ENCODE measurements around the gene FAAP100. TPM values are rescaled to one million over a fixed set of nuclear protein-coding genes. Genes with fewer than 3 reads are reported as not detected.

The FAAP100 gene
- polyA plus RNA-seq, 1 of the 3 experiments (the other 2 are of a cell fraction) = 18.9 TPM

- ChIA-PET CTCF (interaction anchor here (0.7 to 4.2 kb wide), 14 partner anchors 13 to 378 kb away, joined by 3 to 20 read pairs (median 5); no protein-coding TSS in a partner anchor), POLR2A (interaction anchor here (0.6 to 1.2 kb wide), 4 partner anchors 38 to 163 kb away, joined by 3 to 5 read pairs (median 4); no protein-coding TSS in a partner anchor)
- peaks cover 64% of the 10 kb centered on the region for H3K79me2 ChIP-seq (ENCODE audit: insufficient read depth)
- no peak for DNase-seq
- TF ChIP-seq, protein P1, sequence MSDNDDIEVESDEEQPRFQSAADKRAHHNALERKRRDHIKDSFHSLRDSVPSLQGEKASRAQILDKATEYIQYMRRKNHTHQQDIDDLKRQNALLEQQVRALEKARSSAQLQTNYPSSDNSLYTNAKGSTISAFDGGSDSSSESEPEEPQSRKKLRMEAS (IDR thresholded peaks at IDR 0.05; ENCODE audit: low read depth) = peak; percentile 23; the same call in 1 of the 2 replicates
- peak; percentile 31 for TF ChIP-seq POLR2AphosphoS5 (IDR thresholded peaks at IDR 0.05; ENCODE audit: low read depth, low read length)
- TF ChIP-seq JUND (IDR thresholded peaks at IDR 0.05) = peak; percentile 23; the same call in 1 of the 2 replicates
- TF ChIP-seq SIN3A (IDR thresholded peaks at IDR 0.05; ENCODE audit: borderline replicate concordance, low read depth, low read length) = peak; percentile 41; the same call in 1 of the 2 replicates
- no peak for TF ChIP-seq MEF2A (IDR thresholded peaks at IDR 0.05; ENCODE audit: borderline replicate concordance, low read depth)
- TF ChIP-seq USF2 (IDR thresholded peaks at IDR 0.05; ENCODE audit: borderline replicate concordance, low read depth, low read length) = no peak
- TF ChIP-seq MXI1 (IDR thresholded peaks at IDR 0.05; ENCODE audit: low read depth, low read length) = 0 out of 2 replicates have a peak, but pooled peaks have one; percentile 17
- no peak for TF ChIP-seq FOXJ3 (CRISPR knock-in tag; IDR thresholded peaks at IDR 0.05)
- H3K4me1 ChIP-seq (ENCODE audit: control insufficient read depth in 1 of 2, insufficient read depth in 2 of 2, low read depth in 1 of 2, low read length in 1 of 2) = peaks cover 0 to 38% of the 10 kb centered on the region in 2 experiments; a peak in 1 of 4 replicates
- H2AFZ ChIP-seq (ENCODE audit: low read depth) = no peak overlapping the region
- H3K9me3 ChIP-seq = no peaks in the 10 kb centered on the region
- H3K4me2 ChIP-seq = peak overlapping the region; percentile 93
- peaks cover 85% of the 10 kb centered on the region for H3F3A ChIP-seq (replicated peaks; ENCODE audit: insufficient read depth)
- no peaks in the 10 kb centered on the region for H3K9me2 ChIP-seq
- peaks cover 64% of the 10 kb centered on the region for H4K20me1 ChIP-seq (ENCODE audit: insufficient read depth)
- H3K4me3 ChIP-seq (ENCODE audit: low read depth in 2 of 2, low read length in 1 of 2) = peak overlapping the region; percentile 70 to 91
- WGBS (ENCODE audit: low lambda C conversion rate) = 8% methylated on average over 22 of the region's 22 CpGs
- peak overlapping the region; percentile 81 for H3K9ac ChIP-seq
- H3K36me3 ChIP-seq (replicated peaks in 1 of 2; ENCODE audit: control insufficient read depth in 1 of 2, insufficient read depth in 2 of 2, low read length in 1 of 2) = peaks cover 32 to 42% of the 10 kb centered on the region in 2 experiments
- H3K27me3 ChIP-seq (ENCODE audit: insufficient read depth) = no peaks in the 10 kb centered on the region
- peak overlapping the region; percentile 42 to 88; a peak in 2 of 4 replicates for H3K27ac ChIP-seq (ENCODE audit: low read depth in 2 of 2, low read length in 1 of 2)
Observed at GRCh38 chr17:81509972-81510784, 42.0 kb downstream of the FAAP100 start.

DNA sequence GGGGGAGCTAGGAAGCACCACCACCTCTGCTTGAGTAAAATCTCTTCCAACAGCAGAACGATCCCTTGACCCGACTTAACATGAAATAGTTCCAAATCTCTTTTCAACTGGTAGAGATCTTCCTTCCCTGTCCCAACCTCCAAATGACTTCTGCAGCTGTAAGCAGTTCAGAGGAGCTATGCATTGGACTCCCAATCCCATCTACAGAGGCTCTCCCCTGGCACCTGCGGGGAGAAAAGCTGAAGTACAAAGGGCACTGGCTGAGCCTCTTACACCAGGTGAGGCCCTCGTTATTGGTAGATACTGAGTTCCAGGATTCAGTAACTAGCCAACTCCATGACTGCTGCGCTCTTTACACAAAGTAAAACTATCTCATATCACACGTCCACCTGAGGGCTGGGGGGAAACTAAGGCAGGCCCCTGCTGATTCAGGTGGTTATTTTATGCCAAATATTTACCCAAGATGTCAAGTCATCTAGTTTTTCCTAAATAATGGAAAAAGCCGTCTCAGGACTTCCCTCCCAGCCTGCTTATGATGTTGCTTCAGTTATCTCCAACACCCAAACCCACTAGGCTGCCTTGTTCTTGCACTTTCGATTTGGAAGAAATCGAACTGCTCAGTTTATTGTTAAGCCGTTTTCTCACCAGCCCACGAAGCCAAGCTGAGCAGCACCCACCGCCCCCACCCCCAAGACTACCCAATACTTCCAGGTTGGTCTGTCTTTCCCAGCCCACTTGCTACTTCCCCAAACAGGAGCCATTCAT lies 42.8 kb downstream of the FAAP100 start:
- Histone ChIP-seq H3K9me3 (no peaks in the 10 kb centered on the region), H3K27me3 (ENCODE audit: insufficient read depth) (no peaks in the 10 kb centered on the region), H3K4me2 (peak overlapping the region; percentile 93), H3K4me1 (ENCODE audit: control insufficient read depth in 1 of 2, insufficient read depth in 2 of 2, low read depth in 1 of 2, low read length in 1 of 2) (peaks cover 0 to 37% of the 10 kb centered on the region in 2 experiments; a peak in 1 of 4 replicates), H3K27ac (ENCODE audit: low read depth in 2 of 2, low read length in 1 of 2) (peak overlapping the region in 1 of 2 experiments; percentile 42; a peak in 2 of 4 replicates), H2AFZ (ENCODE audit: low read depth) (no peak overlapping the region), H3K79me2 (ENCODE audit: insufficient read depth) (peaks cover 61% of the 10 kb centered on the region), H3F3A (replicated peaks; ENCODE audit: insufficient read depth) (peaks cover 88% of the 10 kb centered on the region), H4K20me1 (ENCODE audit: insufficient read depth) (peaks cover 64% of the 10 kb centered on the region), H3K4me3 (ENCODE audit: low read depth in 2 of 2, low read length in 1 of 2) (peak overlapping the region; percentile 70 to 91), H3K9ac (peak overlapping the region; percentile 81), H3K9me2 (no peaks in the 10 kb centered on the region), H3K36me3 (replicated peaks in 1 of 2; ENCODE audit: control insufficient read depth in 1 of 2, insufficient read depth in 2 of 2, low read length in 1 of 2) (peaks cover 32 to 42% of the 10 kb centered on the region in 2 experiments)
- POLR2A ChIA-PET = interaction anchor here (0.9 to 1.6 kb wide), 4 partner anchors 9 to 37 kb away, joined by 3 to 4 read pairs (median 3); no protein-coding TSS in a partner anchor
- TF ChIP-seq SIN3A (IDR thresholded peaks at IDR 0.05; ENCODE audit: borderline replicate concordance, low read depth, low read length) = 0 out of 2 replicates have a peak, but pooled peaks have one; percentile 6
- TF ChIP-seq POLR2AphosphoS5 (IDR thresholded peaks at IDR 0.05; ENCODE audit: low read depth, low read length) = peak; percentile 71; the same call in 1 of the 2 replicates
- peak; percentile 14; the same call in 1 of the 2 replicates for TF ChIP-seq FOSL2 (IDR thresholded peaks at IDR 0.05; ENCODE audit: borderline replicate concordance, low read depth)
- TF ChIP-seq CHD2 (IDR thresholded peaks at IDR 0.05; ENCODE audit: low read length, partially characterized antibody) = no peak
- no peak for TF ChIP-seq NFIC (IDR thresholded peaks at IDR 0.05; ENCODE audit: borderline replicate concordance)
- whole genome bisulfite sequencing (ENCODE audit: low lambda C conversion rate) = 54% methylated on average over 12 of the region's 12 CpGs
- CTCF ChIA-PET = interaction anchor here (0.9 to 3.7 kb wide), 10 partner anchors 9 to 377 kb away, joined by 3 to 15 read pairs (median 5); no protein-coding TSS in a partner anchor
- no peak for DNase-seq
